Endometrial microvascular endothelial cells (primary cell): ENCODE data around the gene TAF6. TPM values are rescaled to one million over a fixed set of nuclear protein-coding genes. Genes with fewer than 3 reads are reported as not detected.

Experiments used
- in situ Hi-C: cut with HindIII; loops from 2 replicates; pipeline ENCODE4 v1.10.0; 2017; ENCODE audit warnings: low sequenced_read_pairs, low pct_unique_long_range_greater_than_20kb; ENCODE audit errors: inconsistent ontology term
- total RNA-seq: library from RNA; depleted of rRNA; stranded (reverse); fragments of >200 nt; gene quantifications from one replicate; pipeline ENCODE4 v1.2.3, GENCODE V29; 2015; ENCODE audit errors: inconsistent ontology term

The TAF6 gene
- total RNA-seq, 1 donor from 2014 or later = 101 TPM

GRCh38 chr7:100087055-100087750 lies 32.0 kb downstream of the TAF6 start:
- in situ Hi-C loops = no loop called here

- in situ Hi-C loops = no loop called here
These were observed 33.6 kb downstream of the TAF6 start for GRCh38 chr7:100085515-100085914.

GRCh38 chr7:100082978-100083377 lies 36.2 kb downstream of the TAF6 start:
- in situ Hi-C loops = no loop called here

GRCh38 chr7:100081535-100082102 lies 37.5 kb downstream of the TAF6 start, which contains the start of gene ZNF3:
TSS of gene ZNF3 (minus strand) at chr7:100081723. CDS start at chr7:100077357, 4,366 bp downstream.
- in situ Hi-C loops = no loop called here

GRCh38 chr7:100080907-100081534 lies 38.1 kb downstream of the TAF6 start:
- in situ Hi-C loops = no loop called here

GRCh38 chr7:100079024-100079560 lies 40.1 kb downstream of the TAF6 start:
- in situ Hi-C loops = no loop called here

GRCh38 chr7:100077205-100077604 lies 42.0 kb downstream of the TAF6 start:
- in situ Hi-C loops = no loop called here

- in situ Hi-C loops = no loop called here
These were observed 43.7 kb downstream of the TAF6 start for GRCh38 chr7:100075418-100075817.

- in situ Hi-C loops = no loop called here
These were observed 44.3 kb downstream of the TAF6 start for GRCh38 chr7:100074841-100075240.

GRCh38 chr7:100072462-100072861 lies 46.7 kb downstream of the TAF6 start:
- in situ Hi-C loops = no loop called here

GRCh38 chr7:100071018-100071723 lies 48.0 kb downstream of the TAF6 start:
- in situ Hi-C loops = no loop called here

GRCh38 chr7:100069991-100070390 lies 49.2 kb downstream of the TAF6 start:
- in situ Hi-C loops = no loop called here

GRCh38 chr7:100066953-100067352 lies 52.2 kb downstream of the TAF6 start:
- in situ Hi-C loops = no loop called here

GRCh38 chr7:100065452-100066186 lies 53.5 kb downstream of the TAF6 start:
- in situ Hi-C loops = no loop called here

- in situ Hi-C loops = no loop called here
These were observed 55.0 kb downstream of the TAF6 start for GRCh38 chr7:100064162-100064561.

- in situ Hi-C loops = no loop called here
These were observed 55.8 kb downstream of the TAF6 start for GRCh38 chr7:100063376-100063775.

GRCh38 chr7:100061518-100062193 lies 57.5 kb downstream of the TAF6 start:
- in situ Hi-C loops = no loop called here

- in situ Hi-C loops = no loop called here
These were observed 59.9 kb downstream of the TAF6 start for GRCh38 chr7:100059251-100059739.
